Left renal pelvis (tissue), 4 donors: ENCODE measurements around the gene GLRX3. TPM values are rescaled to one million over a fixed set of nuclear protein-coding genes. Genes with fewer than 3 reads are reported as not detected.
"Not testable (repeated sequence)": the region's sequence is repeated elsewhere in the genome, so short reads cannot be mapped to it uniquely, and the experiment has no call there.

Source experiments
- DNase-seq, 4 donors: peaks; one replicate each; pipeline ENCODE4 v3.0.0-alpha.2; 2013; ENCODE audit warnings: low read depth in 4 of 4, low spot score in 3 of 4
- polyA plus RNA-seq, 4 donors: library from polyadenylated mRNA; unstranded; fragments of 120-200 nt; gene quantifications; one replicate each; pipeline ENCODE4 v1.2.1, GENCODE V29; 2013; ENCODE audit not compliant: insufficient read length in 4 of 4

Gene GLRX3
- 10 to 100 TPM; 67.4 to 98.4 (median 87.7) TPM for polyA plus RNA-seq

DNA sequence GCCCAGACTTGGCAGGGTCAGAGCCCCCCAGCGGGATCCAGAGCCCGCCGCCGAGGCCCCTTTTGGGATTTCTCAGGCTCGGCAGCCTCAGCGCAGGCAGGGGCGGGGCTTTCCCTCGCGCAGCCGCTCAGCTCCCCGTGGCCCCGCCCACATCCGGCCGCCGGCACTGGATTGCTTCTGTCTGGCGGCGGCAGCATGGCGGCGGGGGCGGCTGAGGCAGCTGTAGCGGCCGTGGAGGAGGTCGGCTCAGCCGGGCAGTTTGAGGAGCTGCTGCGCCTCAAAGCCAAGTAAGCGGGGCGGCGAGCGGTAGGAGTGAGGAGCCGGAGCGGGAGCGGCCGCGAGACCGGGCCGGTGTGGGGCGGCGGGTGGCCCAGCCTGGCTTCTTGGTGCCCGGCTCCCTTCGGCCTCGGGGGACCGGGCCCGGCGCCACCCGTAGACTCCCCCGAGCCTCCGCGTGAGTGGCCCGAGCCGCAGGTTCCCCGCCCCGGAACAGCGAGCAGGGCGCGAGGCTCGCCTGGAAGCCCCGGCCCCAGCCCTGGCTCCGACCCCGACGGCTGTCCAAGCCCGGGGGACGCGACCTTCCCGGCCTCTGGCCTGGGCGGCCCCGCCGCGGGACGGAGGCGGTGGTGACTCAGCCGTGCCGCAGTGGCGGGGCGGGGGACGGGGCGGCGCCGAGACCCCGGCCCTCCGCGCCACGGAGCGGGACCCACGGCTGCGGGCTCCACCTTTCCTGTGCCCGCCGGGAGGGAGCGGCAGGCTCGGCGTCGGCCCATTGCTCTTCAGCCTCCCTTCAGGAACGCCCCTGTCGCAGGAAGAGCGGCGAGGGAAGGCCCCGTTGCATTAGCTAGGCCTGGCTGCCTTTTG is at the start of gene GLRX3:
Gene GLRX3 (plus strand): TSS at position 166 of the 864 bp plus-strand sequence. CDS start 30 bp downstream, at position 196.
- DNase-seq = peak; percentile 57 to 75 (median 72)

GRCh38 chr10:130090565-130090964 is 45.6 kb upstream of the GLRX3 start:
- not testable (repeated sequence) for DNase-seq

DNA sequence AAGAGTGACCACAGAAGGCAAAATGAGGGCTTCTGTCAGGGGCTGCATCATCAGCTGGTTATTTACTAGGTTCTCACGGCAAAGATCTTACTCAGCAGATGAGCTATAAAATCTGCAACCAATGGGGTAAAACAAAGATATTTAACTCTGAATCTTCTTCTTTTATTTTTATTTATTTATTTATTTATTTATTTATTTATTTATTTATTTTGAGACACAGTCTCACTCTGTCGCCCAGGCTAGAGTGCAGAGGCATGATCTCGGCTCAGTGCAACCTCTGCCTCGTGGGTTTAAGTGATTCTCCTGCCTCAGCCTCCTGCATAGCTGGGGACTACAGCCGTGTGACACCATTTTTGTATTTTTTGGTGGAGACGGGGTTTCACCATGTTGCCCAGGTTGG is 36.8 kb upstream of the GLRX3 start:
- no peak for DNase-seq

GRCh38 chr10:130105724-130106123 is 30.5 kb upstream of the GLRX3 start:
- DNase-seq = no peak

GRCh38 chr10:130108146-130108545 is 28.0 kb upstream of the GLRX3 start:
- not testable (repeated sequence) for DNase-seq

DNA sequence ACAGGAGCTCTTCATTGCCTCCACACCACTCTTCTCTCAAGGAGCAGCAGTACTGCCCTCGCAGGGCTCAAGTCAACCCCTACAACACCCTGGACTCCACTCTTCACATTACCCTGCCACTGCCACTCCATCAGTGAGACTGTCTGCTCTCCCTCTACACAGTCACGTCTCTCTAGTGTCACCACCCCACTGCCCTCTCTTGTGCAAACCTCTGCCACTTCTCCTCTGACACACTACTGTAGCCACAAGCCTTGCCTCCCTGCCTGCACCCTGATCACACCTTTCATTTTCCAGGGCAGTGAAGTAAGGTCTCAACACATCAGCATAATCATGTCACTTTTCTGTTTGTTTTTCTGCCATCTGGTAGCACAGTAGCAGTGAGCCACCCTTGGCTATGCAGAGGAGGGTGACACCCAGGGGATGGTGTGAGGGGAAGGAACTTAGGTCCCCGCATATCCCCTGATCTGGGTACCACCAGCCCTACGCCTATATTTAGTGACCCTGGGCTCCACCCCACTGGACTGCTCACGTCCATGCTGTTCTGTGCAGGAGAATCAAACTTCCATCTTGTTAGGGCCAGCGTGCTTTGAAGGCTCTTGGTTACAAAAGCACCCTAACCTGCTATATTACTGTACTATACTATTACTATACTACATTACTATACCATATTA is 27.1 kb upstream of the GLRX3 start:
- no peak for DNase-seq

GRCh38 chr10:130109796-130110245 is 26.4 kb upstream of the GLRX3 start:
- peak; percentile 86 to 89 (median 87) for DNase-seq

GRCh38 chr10:130110246-130111112 is 25.7 kb upstream of the GLRX3 start, which contains the start of gene C10orf143:
Gene C10orf143, minus strand, starts transcription at chr10:130110830. Its CDS starts 58 bp downstream, at chr10:130110772.
- peak; percentile 94 to 97 (median 94) for DNase-seq

DNA sequence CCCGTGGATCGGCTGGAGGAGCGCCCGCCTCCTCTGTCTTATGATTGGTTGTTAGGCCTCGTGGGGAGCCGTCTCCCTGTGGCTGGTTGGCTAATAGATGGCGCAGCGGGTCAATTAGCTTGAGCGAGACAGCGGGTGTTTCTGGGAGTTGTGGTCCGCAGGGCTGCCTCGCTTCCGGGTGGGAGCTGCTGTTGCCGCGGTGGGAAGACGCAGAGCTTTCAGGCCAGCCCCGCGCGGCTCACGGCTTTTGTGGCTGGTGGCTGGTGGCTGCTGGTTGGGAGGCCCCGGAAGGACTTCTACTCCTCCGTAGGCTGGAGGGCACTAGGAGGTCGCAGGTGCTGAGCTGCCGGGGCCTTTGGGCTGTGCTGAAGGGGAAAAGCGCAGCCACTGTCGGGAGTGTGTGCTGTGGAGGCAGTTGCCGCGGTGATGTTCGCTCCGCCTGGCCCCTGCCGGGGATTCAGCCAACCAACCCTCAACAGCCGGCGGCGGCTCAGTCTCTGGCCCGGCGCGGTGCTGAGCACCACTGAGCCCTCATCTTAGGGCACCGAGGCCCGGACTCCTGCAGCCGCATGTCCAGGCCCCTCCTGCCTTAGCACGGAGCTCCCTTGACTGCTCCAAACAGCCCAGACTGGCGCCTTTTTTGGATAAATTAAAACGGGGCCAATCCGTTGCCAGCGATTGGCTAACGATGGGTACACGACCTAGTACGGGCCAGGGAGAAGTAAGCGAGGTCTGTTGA is 24.9 kb upstream of the GLRX3 start:
- peak; percentile 91 to 96 (median 94) for DNase-seq

- no peak for DNase-seq
Observed at GRCh38 chr10:130111852-130112180, 24.4 kb upstream of the GLRX3 start.

DNA sequence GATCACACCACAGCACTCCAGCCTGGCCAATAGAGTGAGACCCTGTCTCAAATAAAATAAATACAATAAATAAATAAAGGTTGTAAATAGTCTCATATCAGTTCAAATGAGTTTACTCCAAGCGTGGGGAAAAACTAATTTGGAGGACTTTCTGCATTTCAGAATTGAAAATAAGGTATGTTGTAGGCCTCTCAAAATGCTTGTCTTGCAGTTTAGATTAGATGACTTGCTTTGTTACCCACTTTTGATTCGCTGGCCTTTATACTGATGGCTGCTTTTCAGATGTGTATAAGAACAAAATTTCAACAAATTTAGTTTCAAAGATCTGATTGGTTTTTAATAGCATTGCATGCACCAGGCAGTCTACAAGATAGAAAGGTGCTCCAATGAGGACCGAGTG is 23.4 kb upstream of the GLRX3 start:
- no peak for DNase-seq

- DNase-seq = not testable (repeated sequence)
Observed at GRCh38 chr10:130116942-130117341, 19.2 kb upstream of the GLRX3 start.

GRCh38 chr10:130117535-130117934 is 18.7 kb upstream of the GLRX3 start:
- not testable (repeated sequence) for DNase-seq

GRCh38 chr10:130121486-130122079 is 14.6 kb upstream of the GLRX3 start:
- no peak for DNase-seq

DNA sequence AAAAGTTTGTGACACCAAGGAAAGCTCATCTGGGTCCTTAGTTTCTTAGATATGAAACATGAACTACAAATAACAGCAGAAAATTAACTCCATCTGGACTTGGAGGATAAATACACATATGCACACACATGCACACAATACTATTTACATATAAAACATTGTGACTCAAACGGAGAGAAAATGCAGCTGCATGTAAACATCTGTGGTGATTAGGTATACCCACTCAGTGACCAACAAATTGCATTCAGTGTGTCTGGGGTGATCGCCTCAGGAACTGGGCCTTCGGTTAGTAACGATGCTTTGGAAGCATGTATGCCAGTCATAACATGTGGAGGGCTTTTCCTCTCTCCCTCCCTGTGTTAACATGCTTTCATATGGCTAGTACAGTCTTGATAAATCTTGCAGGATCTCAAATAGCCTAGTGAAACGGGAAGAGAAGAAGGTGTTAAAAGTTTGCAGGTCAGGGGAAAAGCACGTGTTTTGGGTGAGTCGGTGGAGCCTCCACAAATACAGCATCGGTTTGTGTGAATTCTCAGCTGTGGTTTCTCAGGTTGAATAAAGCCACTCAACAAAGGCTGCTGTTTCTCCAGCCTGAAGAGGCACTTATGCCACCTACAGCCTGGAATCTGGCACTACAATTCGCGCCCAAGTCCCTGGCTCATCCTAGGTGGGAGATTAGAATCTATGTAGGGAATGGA is 8.7 kb upstream of the GLRX3 start:
- peak in 2 of 4 donors; percentile 45 to 48 for DNase-seq

GRCh38 chr10:130128062-130128781 is 8.0 kb upstream of the GLRX3 start:
- DNase-seq = no peak

- DNase-seq = no peak
Observed at GRCh38 chr10:130128922-130129321, 7.3 kb upstream of the GLRX3 start.

DNA sequence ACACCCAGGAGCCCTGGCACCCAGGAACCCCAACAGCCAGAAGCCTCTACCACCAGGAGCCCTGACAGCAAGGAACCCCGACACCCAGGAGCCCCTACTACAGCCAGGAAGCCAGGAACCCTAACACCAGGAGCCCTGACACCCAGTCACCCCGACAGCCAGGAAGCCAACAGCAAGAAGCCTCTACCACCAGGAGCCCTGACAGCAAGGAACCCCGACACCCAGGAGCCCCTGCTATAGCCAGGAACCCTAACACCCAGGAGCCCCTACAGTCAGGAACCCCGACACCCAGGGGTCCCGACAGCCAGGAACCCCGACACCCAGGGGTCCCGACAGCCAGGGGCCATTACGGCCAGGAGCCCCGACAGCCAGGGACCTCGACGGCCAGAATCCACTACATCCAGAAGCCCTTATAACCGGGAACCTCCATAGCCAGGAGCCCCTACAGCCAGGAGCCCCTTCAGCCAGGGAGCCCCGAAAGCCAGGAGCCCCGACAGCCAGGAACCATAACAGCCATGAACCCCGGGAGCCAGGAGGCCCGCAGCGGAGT is 440 bp upstream of the GLRX3 start:
- DNase-seq = no peak
